GM18505 (cell line): ENCODE data around the gene BTBD6.
"Not testable (repeated sequence)": the region's sequence is repeated elsewhere in the genome, so short reads cannot be mapped to it uniquely, and the experiment has no call there.

Source experiments
- ATAC-seq: cut with Tn5 transposase; IDR thresholded peaks from one replicate; pipeline ENCODE4 v1.9.1; 2021; ENCODE audit not compliant: unreplicated experiment
- POLR2A ChIP-seq: IDR thresholded peaks from 4 replicates; pipeline ENCODE4 v1.6.1; 2011; ENCODE audit warnings: borderline replicate concordance; ENCODE audit not compliant: insufficient read depth, insufficient read length; ENCODE audit errors: extremely low read depth

The BTBD6 gene

GRCh38 chr14:105275267-105275946, 27.1 kb downstream of the BTBD6 start:
- ATAC-seq, result no peak
- no peak for TF ChIP-seq POLR2A

DNA sequence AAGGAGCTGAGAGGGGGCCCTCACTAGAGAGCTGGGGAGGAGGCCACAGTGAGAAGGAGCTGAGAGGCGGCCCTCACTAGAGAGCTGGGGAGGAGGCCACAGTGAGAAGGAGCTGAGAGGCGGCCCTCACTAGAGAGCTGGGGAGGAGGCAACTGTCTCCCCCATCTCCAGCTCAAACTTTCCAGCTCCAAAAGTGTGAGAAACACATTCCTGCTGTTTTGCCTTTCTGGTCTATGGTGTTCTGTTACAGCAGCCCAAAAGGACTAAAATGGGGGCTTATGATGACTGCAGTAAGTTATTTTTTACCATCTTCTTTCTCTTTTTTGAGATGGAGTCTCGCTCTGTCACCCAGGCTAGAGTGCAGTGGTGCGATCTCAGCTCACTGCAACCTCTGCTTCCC, 29.1 kb downstream of the BTBD6 start:
- ATAC-seq, result not testable (repeated sequence)

DNA sequence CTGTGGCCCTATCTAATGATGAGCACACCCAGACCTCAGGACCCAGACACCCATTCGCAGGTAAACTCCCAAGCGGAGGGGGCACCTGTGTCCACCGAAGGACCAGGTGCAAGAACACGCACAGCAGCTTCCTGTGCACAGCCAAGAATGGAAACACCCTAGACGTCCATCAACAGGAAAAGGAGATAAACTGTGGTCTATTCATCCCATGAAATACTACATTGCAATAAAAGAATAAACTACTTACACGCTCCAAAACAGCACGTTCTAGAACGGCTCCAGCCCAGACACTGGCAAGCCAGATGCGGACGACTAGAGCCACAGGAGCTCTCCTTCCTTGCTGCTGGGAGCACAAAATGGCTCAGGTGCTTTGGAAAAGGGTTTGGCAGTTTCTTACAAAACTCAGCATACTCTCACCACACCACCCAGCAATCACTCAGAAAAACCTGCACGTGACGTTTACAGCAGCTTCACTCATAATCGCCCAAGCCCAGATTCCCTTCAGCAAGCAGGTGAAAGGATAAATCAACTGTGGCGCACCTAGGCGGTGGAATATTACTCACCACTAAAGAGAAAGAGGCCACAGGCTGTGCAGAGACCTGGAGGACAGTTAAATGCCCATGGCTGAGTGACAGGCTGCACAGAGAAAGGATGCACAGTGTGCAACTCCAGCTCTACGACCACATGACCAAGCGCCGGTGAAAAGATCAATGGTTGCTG, 31.5 kb downstream of the BTBD6 start:
- no peak for TF ChIP-seq POLR2A
- ATAC-seq, result no peak

DNA sequence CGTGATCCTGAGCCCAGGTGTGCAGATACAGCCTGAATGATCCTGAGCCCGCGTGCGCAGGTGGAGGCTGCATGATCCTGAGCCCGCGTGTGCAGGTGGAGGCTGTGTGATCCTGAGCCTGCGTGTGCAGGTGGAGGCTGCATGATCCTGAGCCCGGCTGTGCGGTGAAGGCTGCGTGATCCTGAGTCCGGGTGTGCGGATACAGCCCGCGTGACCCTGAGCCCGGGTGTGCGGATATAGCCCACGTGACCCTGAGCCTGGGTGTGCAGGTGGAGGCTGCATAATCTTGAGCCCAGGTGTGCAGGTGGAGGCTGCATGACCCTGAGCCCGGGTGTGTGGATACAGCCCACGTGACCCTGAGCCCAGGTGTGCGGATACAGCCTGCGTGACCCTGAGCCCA, 32.2 kb downstream of the BTBD6 start:
- TF ChIP-seq POLR2A, result no peak
- no peak for ATAC-seq

DNA sequence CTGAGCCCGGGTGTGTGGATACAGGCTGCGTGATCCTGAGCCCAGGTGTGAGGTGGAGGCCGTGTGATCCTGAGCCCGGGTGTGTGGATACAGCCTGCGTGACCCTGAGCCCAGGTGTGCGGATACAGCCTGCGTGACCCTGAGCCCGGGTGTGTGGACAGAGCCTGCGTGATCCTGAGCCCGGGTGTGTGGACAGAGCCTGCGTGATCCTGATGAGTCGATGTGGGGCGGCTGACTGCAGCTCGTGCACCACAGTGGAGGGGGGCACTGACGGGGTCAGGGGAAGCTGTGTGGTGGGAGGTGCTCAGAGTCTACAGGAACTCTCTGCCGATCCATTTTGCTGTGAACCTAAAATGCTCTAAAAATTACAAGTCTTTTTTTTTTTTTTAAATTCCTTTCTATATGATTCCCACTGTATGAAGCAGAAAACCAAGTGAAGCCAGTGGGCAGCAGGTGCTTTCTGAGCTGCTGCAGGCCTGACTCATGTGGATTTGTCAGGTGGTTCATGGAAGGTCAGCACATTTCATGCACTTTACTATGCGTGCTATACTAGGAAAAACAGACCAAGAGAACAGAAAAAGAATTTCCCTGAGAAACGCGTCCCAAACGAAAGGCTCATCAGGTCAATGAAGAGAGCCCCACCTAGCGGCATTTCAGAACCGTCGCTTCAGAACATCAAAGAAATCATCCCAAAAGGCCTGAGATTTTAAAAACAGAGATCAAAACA, 33.2 kb downstream of the BTBD6 start:
- ATAC-seq, result no peak
- no peak for TF ChIP-seq POLR2A

DNA sequence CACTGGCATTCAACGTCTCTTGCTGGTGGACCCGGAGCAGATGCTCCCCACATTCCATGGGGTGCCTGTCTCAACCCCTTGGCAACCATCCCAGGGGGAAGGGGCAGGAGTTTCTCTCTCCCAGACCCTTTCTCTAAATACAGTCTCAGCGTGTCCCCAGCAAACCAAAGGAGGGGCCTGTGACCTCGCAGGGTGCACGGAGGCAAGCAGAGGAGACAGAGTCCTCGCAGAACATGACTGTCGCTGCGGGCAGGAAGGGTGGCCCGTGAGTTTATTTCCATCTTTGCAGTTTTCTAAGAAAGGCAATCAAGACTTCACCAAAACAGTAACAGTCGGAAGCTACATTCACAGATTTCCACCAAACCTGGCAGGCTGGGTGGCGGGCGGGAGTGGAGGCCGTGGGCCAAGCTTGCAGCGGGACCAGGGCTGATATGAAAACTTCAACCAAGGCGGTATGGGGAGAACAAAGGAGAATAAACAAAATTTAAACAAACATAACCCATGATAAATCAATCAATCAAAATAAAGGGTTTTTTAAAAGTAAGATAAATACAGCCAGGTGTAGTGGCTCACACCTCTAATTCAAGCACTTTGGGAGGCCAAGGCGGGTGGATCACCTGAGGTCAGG, 33.9 kb downstream of the BTBD6 start:
- no peak for TF ChIP-seq POLR2A
- ATAC-seq, result no peak

DNA sequence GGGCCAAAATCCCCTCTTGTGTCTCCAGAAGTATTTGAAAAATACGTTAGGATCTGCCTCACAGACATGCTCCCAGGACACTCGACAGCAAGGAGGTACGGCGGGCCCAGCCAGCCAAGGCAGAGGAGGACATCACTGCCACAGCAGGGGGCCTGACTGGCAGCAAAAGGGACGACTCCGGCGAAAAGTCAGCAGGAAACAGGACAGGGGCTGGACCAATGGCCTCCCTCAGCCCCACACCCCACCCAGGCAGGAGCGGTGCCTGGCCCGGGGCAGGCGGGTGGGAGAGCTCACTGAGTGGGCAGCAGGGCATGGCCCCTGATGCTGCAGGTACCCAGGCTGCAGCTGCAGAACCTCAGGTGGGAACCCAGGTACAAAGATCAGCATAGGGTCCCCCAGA, 34.7 kb downstream of the BTBD6 start:
- no peak for TF ChIP-seq POLR2A
- no peak for ATAC-seq

DNA sequence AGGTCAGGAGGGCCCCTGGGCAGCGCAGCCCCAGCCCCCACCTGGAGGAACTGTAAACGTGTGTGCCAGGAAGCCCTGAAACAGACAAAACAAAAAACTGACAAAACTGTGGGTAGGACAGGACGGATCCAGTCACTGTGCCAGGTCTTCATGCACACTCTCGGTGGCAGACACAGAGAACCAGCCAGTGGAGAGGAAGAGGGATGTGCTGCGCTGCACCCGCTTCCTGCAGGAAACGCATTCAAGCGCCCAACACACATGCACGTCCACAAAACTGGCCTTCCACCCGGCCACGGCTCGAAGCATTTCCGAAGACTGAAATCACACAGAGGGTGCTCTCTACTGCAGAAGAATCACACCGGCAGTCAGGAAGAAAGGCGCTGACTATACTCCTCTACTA, 35.6 kb downstream of the BTBD6 start:
- TF ChIP-seq POLR2A, result no peak
- ATAC-seq, result no peak

DNA sequence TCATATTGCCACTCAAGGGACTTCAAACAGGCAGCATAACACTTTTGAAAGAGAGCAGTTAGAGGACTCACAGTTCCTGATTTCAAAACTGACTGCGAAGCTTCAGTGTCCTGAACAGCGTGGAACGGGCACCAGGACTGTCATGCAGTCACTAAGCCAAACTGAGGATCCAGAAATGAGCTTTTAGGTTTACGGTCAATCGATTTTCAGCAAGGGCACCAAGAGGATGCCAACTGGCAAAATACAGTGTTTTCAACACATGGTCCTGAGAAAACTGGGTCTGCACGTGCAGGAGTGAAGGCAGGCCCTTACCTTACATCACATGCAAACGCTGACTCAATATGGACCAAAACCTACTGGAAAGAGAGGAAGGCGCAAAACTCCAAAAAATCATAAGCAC, 36.8 kb downstream of the BTBD6 start:
- TF ChIP-seq POLR2A, result no peak
- ATAC-seq, result no peak

- no peak for ATAC-seq
- TF ChIP-seq POLR2A, result no peak
These were observed 38.4 kb downstream of the BTBD6 start for GRCh38 chr14:105286759-105287144.

GRCh38 chr14:105287249-105288102, 39.1 kb downstream of the BTBD6 start:
- no peak for TF ChIP-seq POLR2A
- ATAC-seq, result no peak

GRCh38 chr14:105288936-105289335, 40.6 kb downstream of the BTBD6 start:
- not testable (repeated sequence) for ATAC-seq

GRCh38 chr14:105290621-105291346, 42.5 kb downstream of the BTBD6 start:
- ATAC-seq, result no peak
- no peak for TF ChIP-seq POLR2A
